Measurements from ENCODE around the gene SIK3. TPM values are rescaled to one million over a fixed set of nuclear protein-coding genes. Genes with fewer than 3 reads are reported as not detected.
A peak's percentile ranks its signal among the peaks of the same experiment; 100 is the strongest.

The SIK3 gene
- polyA plus RNA-seq, 1 experiment = 9.0 TPM

- TF ChIP-seq CTCF (IDR thresholded peaks at IDR 0.05; ENCODE audit: low read depth, low read length) = no peak
- CTCF ChIA-PET = interaction anchor here (1.0 to 8.3 kb wide), 5 partner anchors 119 to 317 kb away, joined by 3 to 209 read pairs (median 40); partner anchors contain the start of genes APOA5 and ZPR1
- Histone ChIP-seq H3K4me3 (ENCODE audit: low read depth, low read length) (no peak overlapping the region), H3K27me3 (ENCODE audit: control insufficient read depth, insufficient read depth, low read length) (no peaks in the 10 kb centered on the region), H3K9me3 (ENCODE audit: control insufficient read depth, insufficient read depth, low read length) (peaks cover 6% of the 10 kb centered on the region; the same call in 1 of the 2 replicates), H3K27ac (ENCODE audit: low read depth, low read length) (no peak overlapping the region)
- POLR2A ChIA-PET = no interaction called here
- no peak for DNase-seq (ENCODE audit: low read depth, low spot score)
Observed at GRCh38 chr11:117107701-117108590, 9.7 kb upstream of the SIK3 start.

GRCh38 chr11:117100556-117100955 is 2.3 kb upstream of the SIK3 start:
- no peaks in the 10 kb centered on the region for H3K27me3 ChIP-seq (ENCODE audit: control insufficient read depth, insufficient read depth, low read length)
- DNase-seq (ENCODE audit: low read depth, low spot score) = no peak
- ChIA-PET POLR2A (interaction anchor here (0.5 kb wide), 1 partner anchor 220 kb away, joined by 4 read pairs; no protein-coding TSS in a partner anchor), CTCF (interaction anchor here (3.8 to 5.5 kb wide), 2 partner anchors 220 to 310 kb away, joined by 39 to 54 read pairs; partner anchors contain the start of gene APOA5)
- H3K9me3 ChIP-seq (ENCODE audit: control insufficient read depth, insufficient read depth, low read length) = no peaks in the 10 kb centered on the region
- no peak for TF ChIP-seq CTCF (IDR thresholded peaks at IDR 0.05; ENCODE audit: low read depth, low read length)
- H3K27ac ChIP-seq (ENCODE audit: low read depth, low read length) = no peak overlapping the region
- no peak overlapping the region for H3K4me3 ChIP-seq (ENCODE audit: low read depth, low read length)

- Histone ChIP-seq H3K4me3 (ENCODE audit: low read depth, low read length) (no peak overlapping the region), H3K27me3 (ENCODE audit: control insufficient read depth, insufficient read depth, low read length) (no peaks in the 10 kb centered on the region), H3K27ac (ENCODE audit: low read depth, low read length) (no peak overlapping the region), H3K9me3 (ENCODE audit: control insufficient read depth, insufficient read depth, low read length) (no peaks in the 10 kb centered on the region)
- no peak for DNase-seq (ENCODE audit: low read depth, low spot score)
- TF ChIP-seq CTCF (IDR thresholded peaks at IDR 0.05; ENCODE audit: low read depth, low read length) = no peak
- POLR2A ChIA-PET = interaction anchor here (0.5 to 1.4 kb wide), 2 partner anchors 219 to 264 kb away, joined by 4 read pairs; no protein-coding TSS in a partner anchor
- CTCF ChIA-PET = interaction anchor here (0.6 to 5.5 kb wide), 9 partner anchors 26 to 310 kb away, joined by 3 to 54 read pairs (median 7); partner anchors contain the start of gene APOA5
Observed at GRCh38 chr11:117099696-117100095, 1.5 kb upstream of the SIK3 start.

- Histone ChIP-seq H3K4me3 (ENCODE audit: low read depth, low read length) (peak overlapping the region; percentile 78), H3K9me3 (ENCODE audit: control insufficient read depth, insufficient read depth, low read length) (no peaks in the 10 kb centered on the region), H3K27me3 (ENCODE audit: control insufficient read depth, insufficient read depth, low read length) (no peaks in the 10 kb centered on the region), H3K27ac (ENCODE audit: low read depth, low read length) (no peak overlapping the region)
- CTCF ChIA-PET = interaction anchor here (0.7 to 5.5 kb wide), 14 partner anchors 8 to 307 kb away, joined by 3 to 54 read pairs (median 5); partner anchors contain the start of gene APOA5
- POLR2A ChIA-PET = interaction anchor here (0.5 to 1.5 kb wide), 4 partner anchors 74 to 210 kb away, joined by 3 to 6 read pairs (median 4); no protein-coding TSS in a partner anchor
- no peak for DNase-seq (ENCODE audit: low read depth, low spot score)
- no peak for TF ChIP-seq CTCF (IDR thresholded peaks at IDR 0.05; ENCODE audit: low read depth, low read length)
Observed at GRCh38 chr11:117097389-117098268, 599 bp downstream of the SIK3 start.
